Loucy (cell line): ENCODE data around the gene DUSP12.

Source experiments
- EZH2phosphoT487 ChIP-seq: fragments of 200-600 bp; IDR thresholded peaks from 2 replicates; pipeline ENCODE4 v1.6.1; 2018; ENCODE audit warnings: antibody characterized with exemption, mild to moderate bottlenecking, moderate library complexity, borderline replicate concordance
- TF ChIP-seq, protein P1 (sequence below): fragments of 200-600 bp; sonication (generic); conservative IDR thresholded peaks from 2 replicates; pipeline ENCODE4 v1.5.1; 2014; ENCODE audit warnings: mild to moderate bottlenecking, antibody characterized with exemption, low read length

DNA sequence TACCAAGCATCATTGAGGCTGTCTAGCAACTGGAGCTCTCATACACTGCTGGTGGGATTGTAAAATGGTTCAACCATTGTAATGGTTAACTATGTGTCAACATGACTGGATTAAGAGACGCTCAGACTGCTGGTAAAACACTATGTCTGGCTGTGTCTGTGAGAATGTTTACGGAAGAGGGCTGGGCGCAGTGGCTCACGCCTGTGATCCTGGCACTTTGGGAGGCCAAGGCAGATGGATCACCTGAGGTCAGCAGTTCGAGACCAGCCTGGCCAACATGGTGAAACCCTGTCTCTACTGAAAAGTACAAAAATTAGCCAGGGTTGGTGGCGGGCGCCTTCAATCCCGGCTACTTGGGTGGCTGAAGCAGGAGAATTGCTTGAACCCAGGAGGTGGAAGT is 47.3 kb upstream of the DUSP12 start:
- TF ChIP-seq, protein P1, sequence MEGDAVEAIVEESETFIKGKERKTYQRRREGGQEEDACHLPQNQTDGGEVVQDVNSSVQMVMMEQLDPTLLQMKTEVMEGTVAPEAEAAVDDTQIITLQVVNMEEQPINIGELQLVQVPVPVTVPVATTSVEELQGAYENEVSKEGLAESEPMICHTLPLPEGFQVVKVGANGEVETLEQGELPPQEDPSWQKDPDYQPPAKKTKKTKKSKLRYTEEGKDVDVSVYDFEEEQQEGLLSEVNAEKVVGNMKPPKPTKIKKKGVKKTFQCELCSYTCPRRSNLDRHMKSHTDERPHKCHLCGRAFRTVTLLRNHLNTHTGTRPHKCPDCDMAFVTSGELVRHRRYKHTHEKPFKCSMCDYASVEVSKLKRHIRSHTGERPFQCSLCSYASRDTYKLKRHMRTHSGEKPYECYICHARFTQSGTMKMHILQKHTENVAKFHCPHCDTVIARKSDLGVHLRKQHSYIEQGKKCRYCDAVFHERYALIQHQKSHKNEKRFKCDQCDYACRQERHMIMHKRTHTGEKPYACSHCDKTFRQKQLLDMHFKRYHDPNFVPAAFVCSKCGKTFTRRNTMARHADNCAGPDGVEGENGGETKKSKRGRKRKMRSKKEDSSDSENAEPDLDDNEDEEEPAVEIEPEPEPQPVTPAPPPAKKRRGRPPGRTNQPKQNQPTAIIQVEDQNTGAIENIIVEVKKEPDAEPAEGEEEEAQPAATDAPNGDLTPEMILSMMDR: no peak
- no peak for TF ChIP-seq EZH2phosphoT487
